ENCODE data around the gene GLG1.
A peak's percentile ranks its signal among the peaks of the same experiment; 100 is the strongest.
"Not testable (repeated sequence)": the region's sequence is repeated elsewhere in the genome, so short reads cannot be mapped to it uniquely, and the experiment has no call there.

GLG1 gene

DNA sequence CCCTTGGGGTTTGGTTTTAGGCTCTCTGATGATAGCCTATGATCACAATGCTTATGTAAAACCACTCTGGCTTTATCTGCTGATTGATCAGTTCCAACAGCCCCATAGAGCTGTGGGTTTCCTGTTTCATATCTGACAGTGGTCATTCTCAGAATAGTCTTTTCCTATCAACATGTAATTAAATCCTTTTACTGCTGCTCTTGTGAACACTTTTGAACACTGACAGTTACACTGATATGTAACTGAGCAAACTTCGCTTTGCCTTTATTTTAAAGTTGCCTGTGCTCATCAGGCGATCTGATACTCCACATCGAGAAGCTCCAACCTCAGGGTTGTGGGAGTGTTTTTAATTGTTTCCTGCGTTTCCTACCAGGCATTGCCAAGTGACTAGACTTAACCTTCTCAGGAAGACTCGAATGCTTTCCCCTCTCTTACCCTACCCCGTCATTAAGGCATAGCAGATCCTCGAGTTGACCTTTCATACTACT is 168.4 kb downstream of the GLG1 start:
- TF ChIP-seq MYC (IDR thresholded peaks at IDR 0.05; ENCODE audit: low read depth, low read length) = no peak
- DNase-seq (ENCODE audit: low read depth) = peak; percentile 80
- H3K4me3 ChIP-seq (ENCODE audit: low read depth, low read length) = no peak overlapping the region

DNA sequence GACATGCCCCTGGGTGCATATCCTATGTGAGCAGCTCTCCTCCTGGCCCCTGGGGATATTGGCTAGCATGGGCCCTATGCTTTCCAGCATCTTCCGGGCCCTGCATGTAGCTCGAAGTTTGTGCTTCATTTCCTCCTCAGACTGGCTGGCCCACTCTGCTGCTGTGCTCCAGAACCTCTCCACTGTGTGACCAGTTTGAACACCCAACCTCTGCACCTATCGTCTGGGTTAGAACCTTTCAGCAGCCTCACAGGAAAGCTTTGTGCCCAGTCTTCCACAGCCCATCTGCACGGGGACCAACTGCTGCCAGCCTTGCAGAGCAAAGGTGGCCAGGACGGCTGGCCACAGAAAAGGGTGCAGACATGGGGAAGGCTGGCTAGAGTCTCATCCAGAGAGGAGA is 175.4 kb downstream of the GLG1 start:
- DNase-seq (ENCODE audit: low read depth) = no peak
- TF ChIP-seq, protein P1, sequence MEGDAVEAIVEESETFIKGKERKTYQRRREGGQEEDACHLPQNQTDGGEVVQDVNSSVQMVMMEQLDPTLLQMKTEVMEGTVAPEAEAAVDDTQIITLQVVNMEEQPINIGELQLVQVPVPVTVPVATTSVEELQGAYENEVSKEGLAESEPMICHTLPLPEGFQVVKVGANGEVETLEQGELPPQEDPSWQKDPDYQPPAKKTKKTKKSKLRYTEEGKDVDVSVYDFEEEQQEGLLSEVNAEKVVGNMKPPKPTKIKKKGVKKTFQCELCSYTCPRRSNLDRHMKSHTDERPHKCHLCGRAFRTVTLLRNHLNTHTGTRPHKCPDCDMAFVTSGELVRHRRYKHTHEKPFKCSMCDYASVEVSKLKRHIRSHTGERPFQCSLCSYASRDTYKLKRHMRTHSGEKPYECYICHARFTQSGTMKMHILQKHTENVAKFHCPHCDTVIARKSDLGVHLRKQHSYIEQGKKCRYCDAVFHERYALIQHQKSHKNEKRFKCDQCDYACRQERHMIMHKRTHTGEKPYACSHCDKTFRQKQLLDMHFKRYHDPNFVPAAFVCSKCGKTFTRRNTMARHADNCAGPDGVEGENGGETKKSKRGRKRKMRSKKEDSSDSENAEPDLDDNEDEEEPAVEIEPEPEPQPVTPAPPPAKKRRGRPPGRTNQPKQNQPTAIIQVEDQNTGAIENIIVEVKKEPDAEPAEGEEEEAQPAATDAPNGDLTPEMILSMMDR (IDR thresholded peaks at IDR 0.05; ENCODE audit: low read depth, low read length) = no peak
- TF ChIP-seq MYC (IDR thresholded peaks at IDR 0.05; ENCODE audit: low read depth, low read length) (no peak), POLR2A (IDR thresholded peaks at IDR 0.05; ENCODE audit: extremely low read depth, insufficient read length) (no peak)
- TF ChIP-seq, protein P2, sequence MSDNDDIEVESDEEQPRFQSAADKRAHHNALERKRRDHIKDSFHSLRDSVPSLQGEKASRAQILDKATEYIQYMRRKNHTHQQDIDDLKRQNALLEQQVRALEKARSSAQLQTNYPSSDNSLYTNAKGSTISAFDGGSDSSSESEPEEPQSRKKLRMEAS (IDR thresholded peaks at IDR 0.05; ENCODE audit: low read depth, low read length) = no peak

DNA sequence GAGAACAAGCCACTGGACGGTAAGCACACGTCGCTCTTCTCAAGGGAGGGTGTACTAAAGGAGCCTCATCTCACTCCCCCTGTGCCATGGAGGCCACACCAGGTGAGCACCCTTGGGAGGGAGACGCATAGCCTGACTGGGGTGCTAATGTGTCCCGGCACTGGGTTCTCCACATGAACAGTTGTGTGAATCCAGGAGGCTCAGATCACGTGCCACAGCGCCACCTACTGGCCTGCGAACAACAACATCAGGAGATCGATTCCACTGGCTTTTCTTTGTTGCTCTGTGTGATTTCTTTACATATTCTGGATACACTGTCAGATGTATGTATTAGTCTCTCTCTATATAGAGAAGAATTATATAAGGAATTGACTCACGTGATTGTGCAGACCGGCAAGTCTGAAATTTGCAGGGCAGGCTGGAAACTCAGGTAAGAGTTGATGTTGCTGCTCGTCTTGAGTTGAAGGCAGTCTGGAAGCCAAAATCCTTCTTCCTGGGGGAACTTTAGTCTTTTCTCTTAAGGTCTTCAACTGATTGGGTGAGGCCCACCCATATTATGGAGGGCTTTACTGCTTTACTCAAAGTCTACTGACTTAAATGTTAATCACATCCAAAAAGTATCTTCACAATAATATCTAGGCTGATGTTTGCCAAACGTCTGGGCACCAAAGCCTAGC is 176.7 kb downstream of the GLG1 start:
- TF ChIP-seq, protein P2 (IDR thresholded peaks at IDR 0.05; ENCODE audit: low read depth, low read length) = peak; percentile 59
- TF ChIP-seq, protein P1 (IDR thresholded peaks at IDR 0.05; ENCODE audit: low read depth, low read length) = peak; percentile 39
- peak; percentile 60 for DNase-seq (ENCODE audit: low read depth)
- H3K4me3 ChIP-seq (ENCODE audit: low read depth, low read length) = not testable (repeated sequence)

More for the DNA sequence above, 175.4 kb downstream of the GLG1 start:
- no peak overlapping the region for H3K4me3 ChIP-seq (ENCODE audit: low read depth, low read length)

DNA sequence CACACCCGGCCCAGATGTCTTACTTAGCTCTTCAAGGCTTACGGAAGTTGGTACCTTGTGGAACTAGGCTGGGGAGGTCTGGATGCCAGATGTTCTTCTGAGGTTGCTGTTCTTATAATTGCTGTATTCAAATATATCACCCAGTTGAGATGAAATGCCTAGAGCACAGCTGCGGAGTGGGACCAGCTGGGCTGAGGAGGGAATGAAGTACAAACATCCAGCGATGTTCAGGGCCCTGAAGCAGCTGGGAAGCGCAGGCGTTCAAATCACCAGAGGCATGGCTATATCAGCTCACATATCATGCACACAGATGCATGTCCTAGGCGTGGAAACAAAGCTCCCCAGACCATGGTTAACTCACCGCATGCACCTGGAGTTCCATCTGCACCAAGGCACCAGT is 178.4 kb downstream of the GLG1 start:
- not testable (repeated sequence) for DNase-seq (ENCODE audit: low read depth); H3K4me3 ChIP-seq (ENCODE audit: low read depth, low read length)

DNA sequence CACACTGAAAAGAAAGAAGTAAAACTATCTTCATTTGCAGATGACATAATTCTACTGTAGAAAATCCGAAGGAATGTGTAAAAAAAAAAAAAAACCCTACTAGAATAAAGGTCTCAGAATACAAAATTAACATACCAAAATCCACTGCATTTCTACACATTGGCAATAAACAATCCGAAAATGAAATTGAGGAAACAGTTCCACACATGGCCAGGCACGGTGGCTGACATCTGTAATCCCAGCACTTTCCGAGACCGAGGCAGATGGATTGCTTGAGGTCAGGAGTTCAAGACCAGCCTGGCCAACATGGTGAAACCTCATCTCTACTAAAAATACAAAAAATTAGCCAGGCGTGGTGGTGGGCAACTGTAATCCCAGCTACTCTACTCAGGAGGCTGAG is 181.2 kb downstream of the GLG1 start:
- not testable (repeated sequence) for DNase-seq (ENCODE audit: low read depth); H3K4me3 ChIP-seq (ENCODE audit: low read depth, low read length)

DNA sequence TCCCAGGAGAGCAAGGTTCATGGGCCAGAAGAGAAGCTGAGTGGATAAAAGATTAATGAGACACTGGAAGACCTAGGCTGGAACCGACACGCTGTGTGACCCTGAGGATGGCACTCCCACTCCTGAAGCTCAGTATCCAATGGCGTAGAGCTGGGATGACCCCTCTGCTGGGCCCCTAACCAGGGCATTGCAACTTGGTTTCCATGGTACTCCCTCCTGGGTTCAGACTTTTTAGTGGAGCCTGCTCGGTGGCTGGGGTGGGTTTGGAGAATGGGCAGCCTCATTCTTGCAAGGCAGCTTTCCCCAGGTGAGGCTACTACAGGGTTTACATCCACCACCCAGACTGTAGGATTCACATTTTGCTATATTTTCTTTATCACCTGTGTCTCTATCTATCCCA is 183.2 kb downstream of the GLG1 start:
- H3K4me3 ChIP-seq (ENCODE audit: low read depth, low read length); DNase-seq (ENCODE audit: low read depth): not testable (repeated sequence)

DNA sequence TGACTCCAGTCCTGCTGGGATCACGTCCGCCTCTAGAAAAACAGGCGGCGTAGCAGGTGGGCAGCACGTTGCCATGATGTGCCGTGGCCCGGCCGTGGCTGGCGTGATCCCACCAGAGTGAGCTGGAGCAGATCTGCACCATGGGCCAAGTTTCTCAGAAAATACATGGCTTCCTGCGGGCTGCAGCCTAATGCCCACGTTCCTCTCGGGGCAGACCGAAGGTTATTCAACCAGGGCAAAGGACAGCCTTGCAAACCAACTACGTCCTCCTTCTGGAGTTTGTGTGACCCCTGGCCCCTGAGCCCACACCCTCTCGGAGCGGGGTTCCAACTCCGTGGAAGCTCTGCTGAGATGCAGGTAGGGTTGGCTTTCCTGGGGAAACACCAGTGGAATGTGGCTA is 184.8 kb downstream of the GLG1 start:
- not testable (repeated sequence) for H3K4me3 ChIP-seq (ENCODE audit: low read depth, low read length); DNase-seq (ENCODE audit: low read depth)

DNA sequence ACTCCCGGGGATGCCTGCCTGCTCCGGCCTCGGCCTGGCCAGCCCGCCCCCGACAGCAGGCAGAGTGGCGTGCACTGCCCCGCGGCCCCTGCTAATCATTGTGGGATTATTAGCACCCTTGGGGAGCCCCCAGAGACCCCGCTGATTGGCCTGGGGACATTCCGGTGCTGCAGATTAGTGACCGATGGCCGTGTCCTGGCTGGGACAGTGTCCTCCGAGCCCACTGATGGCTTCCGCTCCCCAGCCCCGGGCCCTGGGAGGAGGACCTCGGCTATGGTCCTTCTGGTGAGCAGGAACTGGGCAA is 185.5 kb downstream of the GLG1 start:
- DNase-seq (ENCODE audit: low read depth); H3K4me3 ChIP-seq (ENCODE audit: low read depth, low read length): not testable (repeated sequence)

DNA sequence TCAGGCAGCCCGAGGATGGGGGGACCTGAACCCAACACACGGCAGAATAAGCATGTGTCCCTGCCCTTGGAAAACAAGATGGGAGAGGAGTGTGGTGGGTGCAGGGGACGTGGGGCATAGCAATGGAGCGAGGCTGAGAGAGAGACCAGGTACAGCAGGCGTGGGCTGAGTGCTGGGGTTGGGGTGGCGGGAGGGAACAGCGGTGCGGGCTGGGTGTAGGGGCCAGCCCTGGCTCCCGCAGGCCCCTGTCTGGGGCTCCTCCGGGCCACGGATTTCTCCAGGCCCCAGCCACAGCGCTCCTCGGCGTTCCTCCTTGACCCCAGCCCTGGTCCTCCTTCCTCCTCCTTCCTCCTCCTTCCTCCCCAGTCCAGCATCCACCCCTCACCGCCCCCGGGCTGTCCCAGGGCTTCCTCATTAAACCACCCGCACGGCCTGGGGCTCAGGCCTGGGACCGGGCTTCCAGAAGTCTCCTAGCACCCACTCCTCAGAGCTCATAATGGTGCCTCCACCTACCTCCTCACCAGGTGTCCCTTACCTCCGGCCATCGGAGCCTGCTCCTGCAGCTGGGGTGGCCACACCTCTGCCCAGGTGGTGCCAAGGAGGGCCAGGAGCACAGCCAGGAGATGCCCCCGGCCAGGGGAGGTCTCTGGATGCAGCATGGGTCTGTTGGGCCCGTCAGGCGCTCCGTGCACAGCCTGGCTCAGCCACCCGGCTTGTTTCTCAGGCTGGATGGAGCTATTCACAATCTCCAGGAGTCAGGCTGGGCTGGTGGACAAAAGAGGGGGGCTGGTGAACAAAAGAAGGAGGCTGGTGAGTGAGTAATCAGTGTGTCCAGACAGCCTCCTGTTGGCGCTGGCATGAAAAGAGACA is 186.1 kb downstream of the GLG1 start, which contains the start of gene CLEC18B:
TSS of gene CLEC18B (minus strand) at position 867 of the 870 bp plus-strand sequence. CDS start at position 659, 208 bp downstream.
- DNase-seq (ENCODE audit: low read depth); H3K4me3 ChIP-seq (ENCODE audit: low read depth, low read length): not testable (repeated sequence)

DNA sequence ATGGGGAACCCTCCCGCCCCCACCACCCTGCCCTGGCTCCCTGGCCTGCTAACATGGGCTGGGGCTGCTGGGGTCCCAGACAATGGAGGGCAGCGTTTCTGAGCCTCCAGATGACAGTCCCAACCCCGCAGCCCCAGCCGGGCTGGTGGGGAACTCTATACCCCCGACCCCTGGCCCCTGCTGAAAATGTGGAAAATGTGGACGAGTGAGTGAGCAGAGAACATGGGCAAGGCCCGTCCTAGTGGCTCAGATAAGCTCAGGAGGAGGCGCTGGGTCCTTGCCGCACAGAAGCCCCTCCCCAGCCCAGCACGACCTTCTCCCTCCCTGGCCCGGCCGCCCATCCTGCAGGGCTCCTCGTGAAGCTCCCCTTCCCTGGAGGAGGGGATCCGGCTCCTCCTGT is 187.1 kb downstream of the GLG1 start:
- H3K4me3 ChIP-seq (ENCODE audit: low read depth, low read length); DNase-seq (ENCODE audit: low read depth): not testable (repeated sequence)

DNA sequence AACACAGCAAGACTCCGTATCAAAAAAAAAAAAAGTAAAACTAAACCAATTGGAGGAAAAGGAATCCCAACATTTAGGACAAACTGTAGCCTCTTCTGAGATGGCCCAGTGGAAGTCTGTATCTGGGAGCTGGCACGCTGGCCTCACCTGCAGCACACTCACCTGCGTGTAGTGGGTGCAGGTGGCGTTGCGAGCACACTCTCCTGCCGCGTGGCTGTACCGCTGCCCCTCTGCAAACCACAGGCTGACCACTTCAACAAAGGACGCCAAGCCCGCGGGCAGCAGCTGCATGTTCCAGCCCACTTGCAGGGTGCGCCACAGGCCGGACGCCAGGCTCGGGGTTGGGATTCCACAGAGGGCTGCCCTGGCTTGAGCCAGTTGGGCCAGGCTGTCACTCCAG is 189.0 kb downstream of the GLG1 start:
- DNase-seq (ENCODE audit: low read depth); H3K4me3 ChIP-seq (ENCODE audit: low read depth, low read length): not testable (repeated sequence)

DNA sequence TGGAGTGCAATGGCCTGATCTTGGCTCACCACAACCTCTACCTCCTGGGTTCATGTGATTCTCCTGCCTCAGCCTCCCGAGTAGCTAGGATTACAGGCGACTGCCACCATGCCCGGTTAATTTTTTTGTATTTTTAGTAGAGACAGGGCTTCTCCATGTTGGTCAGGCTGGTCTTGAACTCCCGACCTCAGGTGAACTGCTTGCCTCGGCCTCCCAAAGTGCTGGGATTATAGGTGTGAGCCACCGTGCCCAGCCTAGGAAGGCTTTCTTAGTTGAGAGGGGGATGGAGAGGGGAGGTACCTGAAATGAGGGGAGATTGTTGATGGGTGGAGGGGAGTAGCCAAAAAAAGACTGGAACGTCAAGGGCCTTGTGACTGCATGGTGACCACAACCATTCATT is 193.0 kb downstream of the GLG1 start:
- not testable (repeated sequence) for DNase-seq (ENCODE audit: low read depth); H3K4me3 ChIP-seq (ENCODE audit: low read depth, low read length)

DNA sequence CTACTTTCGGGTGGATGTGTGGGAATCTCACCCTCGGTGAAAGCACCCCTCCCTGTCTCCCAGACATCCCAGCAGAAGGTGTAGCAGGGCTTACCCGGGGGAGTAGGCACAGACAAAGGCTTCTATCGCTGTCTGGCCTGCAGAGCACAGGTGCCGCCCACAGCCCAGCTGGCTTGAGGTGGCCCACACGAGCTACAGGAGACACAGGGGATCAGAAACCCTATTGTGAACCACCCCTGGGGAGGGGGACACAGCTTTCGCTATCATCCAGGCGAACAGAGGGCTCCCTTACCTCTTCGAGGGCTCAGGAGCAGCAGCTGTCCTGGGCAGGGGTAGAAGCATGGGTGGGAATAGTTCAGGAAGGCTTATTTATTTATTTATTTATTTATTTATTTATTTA is 193.4 kb downstream of the GLG1 start:
- DNase-seq (ENCODE audit: low read depth) = not testable (repeated sequence)

DNA sequence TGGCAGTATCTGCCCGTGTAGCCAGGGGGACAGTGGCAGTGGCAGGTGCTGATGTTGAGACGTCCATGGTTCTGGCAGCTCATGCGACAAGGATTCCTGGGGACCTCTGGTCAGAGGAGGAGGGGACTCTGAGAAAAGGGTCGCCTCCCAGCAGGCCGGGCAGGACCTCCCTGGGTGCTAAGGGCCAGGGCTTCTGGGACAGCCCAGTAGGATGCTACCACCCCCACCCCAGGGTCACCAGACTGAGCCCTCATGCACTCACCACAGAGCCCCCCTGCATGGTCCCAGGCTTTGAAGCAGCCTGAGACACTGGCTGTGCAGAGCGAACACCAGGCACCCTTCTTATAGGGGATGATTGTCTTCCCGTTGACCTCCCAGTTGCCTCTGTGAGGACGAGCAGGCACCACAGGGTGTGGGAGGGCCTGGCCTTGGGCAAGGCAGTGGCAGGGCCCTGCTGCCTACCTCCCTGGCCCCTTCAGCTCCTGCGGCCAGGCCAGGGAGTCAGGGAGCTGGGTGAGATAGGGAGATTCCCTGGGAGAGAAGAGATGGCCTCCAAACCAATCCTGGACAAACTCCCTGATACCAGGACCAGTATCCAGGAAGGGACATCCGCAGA is 194.0 kb downstream of the GLG1 start:
- DNase-seq (ENCODE audit: low read depth); H3K4me3 ChIP-seq (ENCODE audit: low read depth, low read length): not testable (repeated sequence)

More for the DNA sequence above, 193.4 kb downstream of the GLG1 start:
- not testable (repeated sequence) for H3K4me3 ChIP-seq (ENCODE audit: low read depth, low read length)

DNA sequence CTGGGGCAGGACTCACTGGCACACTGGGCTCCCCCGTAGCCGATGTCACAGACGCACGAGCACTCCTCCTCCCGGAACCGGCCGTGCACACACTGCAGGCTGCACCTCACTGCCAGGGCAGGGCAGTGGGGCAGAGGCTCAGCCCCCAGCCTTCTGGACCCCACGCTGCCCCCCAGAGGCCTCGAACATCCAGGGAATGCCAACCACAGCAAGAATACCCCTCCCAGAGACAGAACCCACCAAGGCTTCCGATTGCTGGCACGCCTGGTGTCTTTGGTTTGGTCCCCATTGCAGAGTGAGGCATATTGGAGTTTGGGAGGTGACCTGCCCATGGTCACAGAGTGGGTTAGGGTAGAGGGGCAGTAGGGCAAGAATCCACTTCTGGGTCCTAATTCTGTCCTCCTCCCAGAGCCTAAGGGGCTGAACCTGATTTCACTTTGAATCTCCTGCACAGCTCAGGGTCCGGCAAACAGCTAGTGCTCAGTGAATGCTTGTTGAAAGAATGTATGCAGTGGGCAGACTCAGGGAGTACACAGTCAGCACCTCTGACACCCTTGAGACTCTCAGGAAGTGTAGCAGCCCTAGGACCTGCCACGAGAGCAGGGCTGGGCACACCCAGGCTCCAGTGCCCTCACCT is 194.7 kb downstream of the GLG1 start:
- not testable (repeated sequence) for DNase-seq (ENCODE audit: low read depth); H3K4me3 ChIP-seq (ENCODE audit: low read depth, low read length)

All from NB4 (cell line).